WTC11 (cell line): Measurements from ENCODE around the gene EFHD2. TPM values are rescaled to one million over a fixed set of nuclear protein-coding genes. Genes with fewer than 3 reads are reported as not detected.

ENCODE experiments used
- ATAC-seq: fragments of 200-7000 bp; cut with Tn5 transposase; 2 replicates; pipeline ENCODE4 v1.10.0; 2021; ENCODE audit warnings: mild to moderate bottlenecking, moderate library complexity
- CTCF ChIA-PET: fragments of 300-600 bp; sonication (Branson Sonifier 250); formaldehyde crosslinking; loops from one replicate; lab custom pipeline; 2021; ENCODE audit warnings: antibody characterized with exemption; lab: Charles Lee
- POLR2A ChIA-PET: fragments of 350-600 bp; sonication (Branson Sonifier 250); formaldehyde crosslinking; loops from one replicate; lab custom pipeline; 2021; ENCODE audit warnings: antibody characterized with exemption; lab: Charles Lee
- DNase-seq: peaks from one replicate; pipeline ENCODE4 v3.0.0; 2021; ENCODE audit warnings: low spot score
- H3K27ac Mint-ChIP-seq: 2 replicates; pipeline ENCODE4 v1.8.0; 2021; ENCODE audit warnings: mixed read lengths
- H3K27me3 Mint-ChIP-seq: 2 replicates; pipeline ENCODE4 v1.8.0; 2021; ENCODE audit warnings: low read depth, mild to moderate bottlenecking, moderate library complexity, mixed read lengths
- H3K36me3 Mint-ChIP-seq: 2 replicates; pipeline ENCODE4 v1.8.0; 2021; ENCODE audit warnings: mixed read lengths
- H3K4me1 Mint-ChIP-seq: 2 replicates; pipeline ENCODE4 v1.8.0; 2022; ENCODE audit warnings: mixed read lengths
- H3K4me3 Mint-ChIP-seq: 2 replicates; pipeline ENCODE4 v1.8.0; 2021; ENCODE audit warnings: mild to moderate bottlenecking, moderate library complexity, mixed read lengths
- H3K9me3 Mint-ChIP-seq: 2 replicates; pipeline ENCODE4 v1.8.0; 2021; ENCODE audit warnings: mixed read lengths
- ATF1 ChIP-seq: sonication (generic); formaldehyde crosslinking; IDR thresholded peaks from 2 replicates; pipeline ENCODE4 v1.8.1; 2023; ENCODE audit warnings: mild to moderate bottlenecking, moderate library complexity, missing genetic modification reagents
- ATF6 ChIP-seq: sonication (generic); formaldehyde crosslinking; IDR thresholded peaks from 2 replicates; pipeline ENCODE4 v1.8.1; 2023; ENCODE audit warnings: mild to moderate bottlenecking, missing genetic modification reagents
- CDX4 ChIP-seq: fragments of 250-450 bp; sonication (Bioruptor Pico); IDR thresholded peaks from 2 replicates; pipeline ENCODE4 v1.9.0; 2021; ENCODE audit warnings: moderate library complexity, mild to moderate bottlenecking, inconsistent platforms, borderline replicate concordance
- CTCF ChIP-seq: fragments of 200-600 bp; IDR thresholded peaks from 2 replicates; pipeline ENCODE4 v1.8.0; 2022; ENCODE audit warnings: antibody characterized with exemption
- ELF4 ChIP-seq: sonication (generic); formaldehyde crosslinking; IDR thresholded peaks from 2 replicates; pipeline ENCODE4 v1.8.1; 2022; ENCODE audit warnings: low read depth, mild to moderate bottlenecking, moderate library complexity, missing genetic modification reagents
- ERG ChIP-seq: fragments of 250-450 bp; sonication (Bioruptor Pico); IDR thresholded peaks from 2 replicates; pipeline ENCODE4 v1.8.0; 2021; ENCODE audit warnings: mild to moderate bottlenecking
- FOXK1 ChIP-seq: sonication (generic); formaldehyde crosslinking; IDR thresholded peaks from 2 replicates; pipeline ENCODE4 v1.8.0; 2022; ENCODE audit warnings: mild to moderate bottlenecking, moderate library complexity, missing genetic modification reagents
- GRHL2 ChIP-seq: fragments of 250-450 bp; sonication (Bioruptor Pico); IDR thresholded peaks from 2 replicates; pipeline ENCODE4 v1.8.0; 2022; ENCODE audit warnings: mild to moderate bottlenecking, moderate library complexity; ENCODE audit not compliant: insufficient replicate concordance, severe bottlenecking
- NFATC4 ChIP-seq: fragments of 250-450 bp; sonication (Bioruptor Pico); IDR thresholded peaks from 2 replicates; pipeline ENCODE4 v1.9.0; 2021; ENCODE audit warnings: mild to moderate bottlenecking
- OVOL2 ChIP-seq: fragments of 250-450 bp; sonication (Bioruptor Pico); IDR thresholded peaks from 2 replicates; pipeline ENCODE4 v1.9.0; 2021; ENCODE audit warnings: mild to moderate bottlenecking, borderline replicate concordance
- TEAD4 ChIP-seq: sonication (generic); formaldehyde crosslinking; IDR thresholded peaks from 2 replicates; pipeline ENCODE4 v1.8.0; 2022; ENCODE audit warnings: mild to moderate bottlenecking, missing genetic modification reagents
- ZBTB43 ChIP-seq: sonication (generic); formaldehyde crosslinking; IDR thresholded peaks from 2 replicates; pipeline ENCODE4 v1.8.1; 2023; ENCODE audit warnings: mild to moderate bottlenecking, missing genetic modification reagents
- ZNF232 ChIP-seq: sonication (generic); formaldehyde crosslinking; IDR thresholded peaks from 2 replicates; pipeline ENCODE4 v1.8.0; 2022; ENCODE audit warnings: mild to moderate bottlenecking, missing genetic modification reagents
- ZNF396 ChIP-seq: fragments of 250-450 bp; sonication (Bioruptor Pico); IDR thresholded peaks from 2 replicates; pipeline ENCODE4 v1.8.0; 2021; ENCODE audit warnings: mild to moderate bottlenecking, moderate library complexity, borderline replicate concordance
- ZNF416 ChIP-seq: fragments of 250-450 bp; sonication (Bioruptor Pico); IDR thresholded peaks from 2 replicates; pipeline ENCODE4 v1.9.0; 2021; ENCODE audit warnings: mild to moderate bottlenecking, inconsistent platforms
- ZNF423 ChIP-seq: fragments of 250-450 bp; sonication (Bioruptor Pico); IDR thresholded peaks from 2 replicates; pipeline ENCODE4 v2.1.2; 2022; ENCODE audit warnings: mild to moderate bottlenecking, moderate library complexity
- total RNA-seq: library from RNA; stranded (reverse); gene quantifications from 3 replicates; pipeline ENCODE4 v1.2.3, GENCODE V29; 2021

EFHD2 gene
- total RNA-seq, 1 experiment from 2014 or later, result 23.8 TPM

GRCh38 chr1:15410884-15411245, 1.2 kb downstream of the EFHD2 start:
- CTCF ChIA-PET, result interaction anchor here (0.6 to 1.3 kb wide), 2 partner anchors 77 to 87 kb away, joined by 5 to 21 read pairs; no protein-coding TSS in a partner anchor
- H3K9me3 Mint-ChIP-seq, result no peaks in the 10 kb centered on the region
- peaks cover 47% of the 10 kb centered on the region for H3K27me3 Mint-ChIP-seq
- no peak overlapping the region for H3K27ac Mint-ChIP-seq
- no peaks in the 10 kb centered on the region for H3K36me3 Mint-ChIP-seq
- peaks cover 24% of the 10 kb centered on the region for H3K4me1 Mint-ChIP-seq
- DNase-seq, result no peak
- peak overlapping the region; percentile 78 for H3K4me3 Mint-ChIP-seq
- no peak for TF ChIP-seq ATF1 (CRISPR knock-in tag)
- no peak for TF ChIP-seq ZBTB43 (CRISPR knock-in tag)
- no peak for TF ChIP-seq OVOL2 (CRISPR knock-in tag)
- no peak for TF ChIP-seq ATF6
- no peak for TF ChIP-seq CDX4 (CRISPR knock-in tag)
- TF ChIP-seq, all 79 proteins: peak for 0
- POLR2A ChIA-PET, result interaction anchor here (0.6 kb wide), 1 partner anchor 19 kb away, joined by 3 read pairs; no protein-coding TSS in a partner anchor
- ATAC-seq, result no peak

GRCh38 chr1:15411593-15412137, 2.0 kb downstream of the EFHD2 start:
- ATAC-seq (no peak), DNase-seq (no peak)
- peaks cover 24% of the 10 kb centered on the region for H3K4me1 Mint-ChIP-seq
- ChIA-PET CTCF (interaction anchor here (1.4 kb wide), 1 partner anchor 19 kb away, joined by 7 read pairs; no protein-coding TSS in a partner anchor), POLR2A (interaction anchor here (0.6 kb wide), 1 partner anchor 20 kb away, joined by 3 read pairs; no protein-coding TSS in a partner anchor)
- H3K27me3 Mint-ChIP-seq, result peaks cover 47% of the 10 kb centered on the region
- no peak overlapping the region for H3K27ac Mint-ChIP-seq
- H3K9me3 Mint-ChIP-seq, result no peaks in the 10 kb centered on the region
- peak overlapping the region; percentile 41 for H3K4me3 Mint-ChIP-seq
- no peak for TF ChIP-seq OVOL2 (CRISPR knock-in tag)
- TF ChIP-seq ZNF396 (CRISPR knock-in tag), result no peak
- TF ChIP-seq CTCF, result no peak
- TF ChIP-seq ZNF416, result no peak
- no peak for TF ChIP-seq GRHL2
- TF ChIP-seq FOXK1 (CRISPR knock-in tag), result no peak
- TF ChIP-seq ERG (CRISPR knock-in tag), result no peak
- no peak for TF ChIP-seq ZNF232
- TF ChIP-seq ZNF423 (CRISPR knock-in tag), result no peak
- no peak for TF ChIP-seq TEAD4
- TF ChIP-seq CDX4 (CRISPR knock-in tag), result no peak
- no peak for TF ChIP-seq NFATC4 (CRISPR knock-in tag)
- no peak for TF ChIP-seq ELF4 (CRISPR knock-in tag)
- TF ChIP-seq, all 79 proteins: peak for 0
- H3K36me3 Mint-ChIP-seq, result no peaks in the 10 kb centered on the region
